Neural cell (in vitro differentiated cells): ENCODE results near the gene ABI3BP. TPM values are rescaled to one million over a fixed set of nuclear protein-coding genes. Genes with fewer than 3 reads are reported as not detected.

Experiments
- H2AFZ ChIP-seq: fragments of 200-600, 300-800 bp; sonication (generic), shearing (Covaris generic); 2 replicates; pipeline ENCODE4 v1.6.0; 2014; ENCODE audit warnings: low read depth, mild to moderate bottlenecking, antibody characterized with exemption, low read length, moderate library complexity
- H3F3A ChIP-seq: fragments of 200-600 bp; shearing (Covaris generic); 2 replicates; pipeline ENCODE4 v1.6.1; 2016; ENCODE audit warnings: mild to moderate bottlenecking, moderate library complexity, mixed read lengths, antibody characterized with exemption, low read length; ENCODE audit not compliant: insufficient read depth, poor library complexity, severe bottlenecking
- H3K27ac ChIP-seq: fragments of 200-600, 300-800 bp; sonication (generic), shearing (Covaris generic); 2 replicates; pipeline ENCODE4 v1.5.1; 2014; ENCODE audit warnings: mild to moderate bottlenecking, low read length, moderate library complexity
- H3K27me3 ChIP-seq: fragments of 300-800, 200-600 bp; sonication (generic), shearing (Covaris generic); 2 replicates; pipeline ENCODE4 v1.6.0; 2014; ENCODE audit warnings: mild to moderate bottlenecking, low read depth, low read length, moderate library complexity; ENCODE audit not compliant: insufficient read depth
- H3K36me3 ChIP-seq: fragments of 300-800, 200-600 bp; sonication (generic), shearing (Covaris generic); 2 replicates; pipeline ENCODE4 v1.5.1; 2014; ENCODE audit warnings: mild to moderate bottlenecking, antibody characterized with exemption, low read length, moderate library complexity; ENCODE audit not compliant: insufficient read depth
- H3K4me2 ChIP-seq: fragments of 300-800, 200-600 bp; sonication (generic), shearing (Covaris generic); 2 replicates; pipeline ENCODE4 v1.6.0; 2014; ENCODE audit warnings: mild to moderate bottlenecking, low read length
- H3K4me3 ChIP-seq: fragments of 300-800, 200-600 bp; sonication (generic), shearing (Covaris generic); 2 replicates; pipeline ENCODE4 v1.5.1; 2014; ENCODE audit warnings: mild to moderate bottlenecking, low read length, moderate library complexity
- H3K79me2 ChIP-seq: fragments of 200-600 bp; shearing (Covaris generic); replicated peaks from 2 replicates; pipeline ENCODE4 v1.6.0; 2014; ENCODE audit warnings: mild to moderate bottlenecking, low read length, moderate library complexity; ENCODE audit not compliant: insufficient read depth
- H3K9ac ChIP-seq: fragments of 300-800, 200-600 bp; sonication (generic), shearing (Covaris generic); 2 replicates; pipeline ENCODE4 v1.6.1; 2016; ENCODE audit warnings: mild to moderate bottlenecking, low read length, mixed read lengths
- H3K9me2 ChIP-seq: fragments of 200-600 bp; shearing (Covaris generic); 2 replicates; pipeline ENCODE4 v1.6.1; 2016; ENCODE audit warnings: mild to moderate bottlenecking, low read length, mixed read lengths; ENCODE audit not compliant: insufficient read depth
- H3K9me3 ChIP-seq: fragments of 200-600, 300-800 bp; sonication (generic), shearing (Covaris generic); 2 replicates; pipeline ENCODE4 v1.6.1; 2016; ENCODE audit warnings: mild to moderate bottlenecking, mixed run types, low read length, moderate library complexity, mixed read lengths
- H4K20me1 ChIP-seq: fragments of 200-600 bp; shearing (Covaris generic); 2 replicates; pipeline ENCODE4 v1.6.1; 2016; ENCODE audit warnings: mild to moderate bottlenecking, mixed run types; ENCODE audit not compliant: insufficient read depth
- CTCF ChIP-seq: fragments of 450-650 bp; IDR thresholded peaks from 2 replicates; pipeline ENCODE4 v1.5.1; 2014; ENCODE audit warnings: antibody characterized with exemption, mild to moderate bottlenecking, moderate library complexity; ENCODE audit not compliant: poor library complexity, severe bottlenecking
- EP300 ChIP-seq: fragments of 450-650 bp; conservative IDR thresholded peaks from 2 replicates; pipeline ENCODE4 v1.6.1; 2014; ENCODE audit warnings: antibody characterized with exemption, mild to moderate bottlenecking, moderate library complexity; ENCODE audit not compliant: poor library complexity, severe bottlenecking
- EZH2 ChIP-seq: fragments of 200-600, 300-800 bp; shearing (Covaris generic), sonication (generic); IDR thresholded peaks from 2 replicates; pipeline ENCODE4 v1.6.1; 2014; ENCODE audit warnings: antibody characterized with exemption, low read length, borderline replicate concordance, mild to moderate bottlenecking; ENCODE audit not compliant: insufficient read depth, poor library complexity, severe bottlenecking
- MXI1 ChIP-seq: fragments of 450-650 bp; conservative IDR thresholded peaks from 2 replicates; pipeline ENCODE4 v1.6.1; 2014; ENCODE audit warnings: antibody characterized with exemption, mild to moderate bottlenecking; ENCODE audit not compliant: poor library complexity, severe bottlenecking
- POLR2AphosphoS5 ChIP-seq: IDR thresholded peaks from 2 replicates; pipeline ENCODE4 v1.6.1; 2012
- RAD21 ChIP-seq: fragments of 450-650 bp; conservative IDR thresholded peaks from 2 replicates; pipeline ENCODE4 v1.6.1; 2014; ENCODE audit warnings: antibody characterized with exemption, mild to moderate bottlenecking, moderate library complexity
- REST ChIP-seq: IDR thresholded peaks from 2 replicates; pipeline ENCODE4 v1.6.1; 2012; ENCODE audit warnings: borderline replicate concordance
- SMC3 ChIP-seq: fragments of 450-650 bp; conservative IDR thresholded peaks from 2 replicates; pipeline ENCODE4 v1.6.1; 2014; ENCODE audit warnings: antibody characterized with exemption, mild to moderate bottlenecking, moderate library complexity; ENCODE audit not compliant: poor library complexity
- TAF1 ChIP-seq: IDR thresholded peaks from 2 replicates; pipeline ENCODE4 v1.6.1; 2012; ENCODE audit warnings: low read depth
- polyA plus RNA-seq: library from polyadenylated mRNA; depleted of rRNA; stranded (reverse); fragments of >200 nt; gene quantifications from 2 replicates; pipeline ENCODE4 v1.2.3, GENCODE V29; 2014

ABI3BP gene
- polyA plus RNA-seq, 1 donor from 2014 or later: not detected

GRCh38 chr3:100932491-100932890, 60.7 kb downstream of the ABI3BP start:
- TF ChIP-seq EP300 (peak; percentile 48), CTCF (no peak)
- Histone ChIP-seq H3K9me2 (no peaks in the 10 kb centered on the region), H3K27me3 (no peaks in the 10 kb centered on the region), H3K9me3 (no peaks in the 10 kb centered on the region), H3K4me2 (no peak overlapping the region), H3K27ac (no peak overlapping the region), H4K20me1 (no peaks in the 10 kb centered on the region), H3F3A (no peaks in the 10 kb centered on the region), H3K36me3 (no peaks in the 10 kb centered on the region), H2AFZ (no peak overlapping the region), H3K4me3 (no peak overlapping the region), H3K79me2 (no peaks in the 10 kb centered on the region), H3K9ac (no peak overlapping the region)

GRCh38 chr3:100928638-100929428, 64.4 kb downstream of the ABI3BP start:
- H3K4me3 ChIP-seq: no peak overlapping the region
- H4K20me1 ChIP-seq: no peaks in the 10 kb centered on the region
- H3K27ac ChIP-seq: no peak overlapping the region
- no peak overlapping the region for H3K4me2 ChIP-seq
- H3K79me2 ChIP-seq: no peaks in the 10 kb centered on the region
- H3K9ac ChIP-seq: no peak overlapping the region
- no peaks in the 10 kb centered on the region for H3K9me3 ChIP-seq
- no peak for TF ChIP-seq EZH2
- no peak for TF ChIP-seq CTCF
- TF ChIP-seq SMC3: no peak
- TF ChIP-seq TAF1: no peak
- no peak for TF ChIP-seq POLR2AphosphoS5
- no peak for TF ChIP-seq REST
- no peak for TF ChIP-seq MXI1
- no peak for TF ChIP-seq RAD21
- TF ChIP-seq EP300: no peak
- H3K27me3 ChIP-seq: no peaks in the 10 kb centered on the region
- no peaks in the 10 kb centered on the region for H3K36me3 ChIP-seq
- no peaks in the 10 kb centered on the region for H3F3A ChIP-seq
- no peaks in the 10 kb centered on the region for H3K9me2 ChIP-seq
- no peak overlapping the region for H2AFZ ChIP-seq
